Measurements from ENCODE around the gene STK16. TPM values are rescaled to one million over a fixed set of nuclear protein-coding genes. Genes with fewer than 3 reads are reported as not detected.

STK16 gene
- polyA plus RNA-seq, 1 donor, result 17.6 TPM

DNA sequence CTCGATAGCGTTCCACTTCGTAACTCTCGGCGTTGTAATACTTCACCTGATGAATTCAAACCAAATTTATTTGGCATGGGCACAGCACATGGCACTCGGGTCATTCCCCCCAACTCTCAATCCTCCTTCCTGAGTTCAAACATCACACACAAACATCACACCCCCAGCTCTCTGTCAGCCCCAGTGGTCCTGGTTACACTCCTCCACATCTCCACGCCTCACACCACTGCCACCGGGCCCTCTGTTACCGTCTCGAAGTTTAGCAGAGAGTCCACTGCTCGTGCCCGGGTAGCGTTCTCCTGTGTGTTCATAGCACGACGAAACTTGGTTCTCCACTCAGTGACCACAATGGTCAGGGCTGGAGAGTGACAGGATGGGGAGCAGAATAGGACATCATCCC is 31.1 kb upstream of the STK16 start:
- no peak for DNase-seq

- DNase-seq, result no peak
Measured at GRCh38 chr2:219214786-219215185, 30.5 kb upstream of the STK16 start.

DNA sequence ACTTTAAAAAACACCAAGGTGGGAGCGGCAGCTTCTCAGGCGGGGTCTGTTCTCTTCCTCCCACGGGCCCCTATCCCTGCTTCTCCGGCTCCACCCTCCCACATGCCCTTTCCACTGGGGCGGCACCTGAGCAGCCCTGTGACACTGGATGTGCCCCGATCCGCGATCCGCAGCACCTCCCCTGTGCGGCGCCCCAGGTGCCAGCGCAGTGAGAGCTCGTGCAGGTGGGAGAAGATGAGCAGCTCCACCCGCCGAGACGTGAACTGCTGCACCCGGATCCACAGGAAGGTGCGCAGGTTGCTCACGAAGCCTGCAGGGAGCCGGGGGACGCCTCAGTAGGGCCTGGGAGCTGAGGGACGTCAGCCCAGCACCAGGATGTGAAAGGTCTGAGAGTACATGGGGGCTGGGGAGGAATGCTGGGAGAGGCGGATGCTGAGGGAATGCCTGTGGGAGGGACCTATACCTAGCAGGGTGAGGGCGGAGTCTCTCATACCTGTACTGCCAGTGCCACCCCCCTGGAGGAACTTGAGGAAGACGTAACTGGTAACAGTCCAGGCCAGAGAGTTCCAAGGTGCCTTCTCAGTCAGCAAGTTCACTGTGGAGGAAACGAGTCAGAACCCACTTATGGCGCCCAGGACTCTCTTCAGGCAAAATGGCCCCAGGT is 29.3 kb upstream of the STK16 start:
- DNase-seq, result no peak

DNA sequence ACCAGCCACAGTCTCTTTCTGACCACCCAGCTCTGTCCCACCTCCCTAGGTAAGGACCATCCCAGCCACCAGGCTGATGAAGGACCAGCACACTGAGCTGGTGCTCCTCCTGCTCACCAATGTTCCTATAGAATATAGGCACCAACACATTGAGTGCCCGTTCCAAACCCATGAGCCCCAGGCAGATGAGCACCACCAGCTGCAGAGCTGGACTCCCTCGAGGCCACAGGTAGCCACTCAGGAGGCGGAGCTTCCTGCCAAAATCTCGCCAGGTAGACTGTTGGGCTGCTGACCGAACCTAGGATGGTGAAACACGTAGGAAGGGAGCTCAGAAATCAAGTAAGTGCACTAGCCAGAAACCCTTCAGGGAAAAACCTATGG is 28.8 kb upstream of the STK16 start:
- DNase-seq, result no peak

DNA sequence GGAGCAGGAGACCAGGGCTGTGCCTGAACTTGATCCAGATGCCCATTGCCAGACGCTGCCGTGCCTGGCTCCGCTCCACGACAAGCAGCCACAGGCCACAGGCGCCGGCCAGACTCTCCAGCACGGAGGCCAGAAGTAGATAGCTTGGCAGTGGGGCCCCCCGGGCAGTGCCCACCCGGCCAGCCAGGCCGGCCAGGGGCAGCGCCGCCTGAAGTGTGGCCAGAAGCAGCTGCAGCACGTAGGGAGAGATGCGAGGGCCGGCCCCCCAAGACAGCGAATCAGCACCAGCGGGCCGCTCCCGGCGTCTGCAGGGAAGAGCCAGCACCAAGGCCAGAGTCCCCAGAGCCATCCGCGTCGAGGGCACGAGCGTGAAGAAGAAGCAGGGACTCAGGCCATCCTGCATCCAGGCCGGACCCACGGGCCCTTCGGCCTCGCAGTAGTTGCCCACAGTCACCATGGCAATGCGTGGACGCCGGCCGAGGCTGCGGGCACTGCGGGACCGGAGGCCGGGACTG is 27.0 kb upstream of the STK16 start:
- DNase-seq, result no peak

- DNase-seq, result peak; percentile 97
Measured at GRCh38 chr2:219218732-219219701, 26.3 kb upstream of the STK16 start, which contains the start of gene ABCB6. Gene ABCB6, minus strand, starts transcription at chr2:219218958. Its CDS starts 285 bp downstream, at chr2:219218673.

DNA sequence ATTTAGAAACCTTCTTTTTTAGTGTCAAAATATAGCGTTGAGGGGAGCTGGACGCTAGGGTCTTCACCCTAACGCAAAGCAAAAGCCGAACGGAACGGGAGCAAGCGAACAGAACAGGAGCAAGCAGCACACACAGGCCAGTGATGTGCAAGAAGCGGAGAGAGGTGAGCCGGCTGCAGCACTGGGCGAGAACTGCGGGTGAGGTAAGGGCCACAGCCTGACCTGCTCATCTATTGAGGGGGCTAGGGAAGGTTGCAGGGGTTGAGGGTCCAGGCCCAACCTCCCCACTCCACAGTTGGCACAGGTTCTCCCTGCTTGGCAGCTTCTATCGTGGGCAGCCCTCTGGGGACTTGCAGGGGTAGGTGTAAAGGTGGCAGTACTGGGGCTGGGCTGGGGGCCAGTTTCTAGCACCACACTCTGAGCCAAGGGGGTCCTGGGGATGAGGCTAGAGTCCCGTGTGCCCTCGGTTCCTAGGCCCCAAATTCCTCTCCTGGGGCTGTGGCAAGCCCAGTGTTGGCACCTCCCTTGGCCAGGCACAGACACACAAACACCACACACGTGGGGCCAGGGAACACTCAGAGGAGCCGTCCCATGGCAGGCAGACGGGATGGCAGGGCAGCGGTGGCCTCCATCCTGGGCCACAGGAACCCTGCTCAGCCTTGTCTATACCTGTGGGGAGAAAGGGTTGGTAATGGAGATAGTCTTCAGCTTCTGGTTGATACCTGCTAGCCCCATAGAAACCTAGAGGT is 25.3 kb upstream of the STK16 start:
- DNase-seq, result no peak

- no peak for DNase-seq
Measured at GRCh38 chr2:219220652-219221402, 24.5 kb upstream of the STK16 start.

DNA sequence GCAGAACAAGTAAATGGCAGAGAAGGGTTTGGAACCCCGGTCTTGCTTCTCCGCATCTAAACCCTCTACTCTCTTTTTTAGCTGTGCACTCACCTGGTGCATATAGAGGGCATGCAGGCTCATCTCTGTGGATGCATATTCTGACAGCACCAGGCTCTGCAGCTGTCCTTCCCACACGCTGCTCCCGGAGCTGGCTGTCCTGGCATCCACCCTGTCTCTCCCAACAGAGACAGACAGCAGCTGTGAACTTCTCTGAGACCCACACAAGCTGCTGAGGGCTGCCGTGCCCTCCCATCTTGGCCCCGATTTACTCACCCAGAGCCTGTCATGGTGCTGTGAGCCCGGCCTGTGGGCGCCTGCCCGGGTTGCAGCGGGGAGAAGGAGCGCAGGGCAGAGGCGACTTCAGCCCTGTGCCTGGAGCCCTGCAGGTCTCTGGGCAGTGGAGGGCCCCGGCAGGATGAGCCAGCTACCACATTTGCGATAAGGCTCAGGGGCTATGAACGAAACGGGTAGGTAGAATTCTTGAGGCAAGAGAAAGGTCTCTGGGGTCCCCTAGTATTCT is 23.2 kb upstream of the STK16 start:
- DNase-seq, result no peak

- no peak for DNase-seq
Measured at GRCh38 chr2:219223831-219224610, 21.3 kb upstream of the STK16 start.

DNA sequence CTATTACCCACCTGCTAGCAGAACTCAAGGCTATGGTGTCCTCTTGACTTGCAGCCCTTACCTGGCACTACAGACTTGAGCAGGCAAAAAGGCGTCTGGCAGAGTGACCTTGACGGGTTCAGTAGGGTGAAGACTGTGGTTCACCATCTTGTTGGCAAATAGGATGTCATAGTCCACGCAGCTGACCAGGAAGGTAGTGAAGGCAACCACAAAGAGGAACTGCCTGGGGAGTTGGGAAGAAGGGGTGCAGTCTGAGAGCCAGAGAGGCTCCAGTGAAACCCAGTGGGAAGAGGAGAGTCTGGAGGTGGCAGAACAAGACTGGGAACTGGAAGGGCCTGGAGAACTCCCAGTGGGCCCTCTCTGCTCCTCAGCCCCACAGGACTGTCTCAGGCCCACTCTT is 19.9 kb upstream of the STK16 start:
- DNase-seq, result no peak

DNA sequence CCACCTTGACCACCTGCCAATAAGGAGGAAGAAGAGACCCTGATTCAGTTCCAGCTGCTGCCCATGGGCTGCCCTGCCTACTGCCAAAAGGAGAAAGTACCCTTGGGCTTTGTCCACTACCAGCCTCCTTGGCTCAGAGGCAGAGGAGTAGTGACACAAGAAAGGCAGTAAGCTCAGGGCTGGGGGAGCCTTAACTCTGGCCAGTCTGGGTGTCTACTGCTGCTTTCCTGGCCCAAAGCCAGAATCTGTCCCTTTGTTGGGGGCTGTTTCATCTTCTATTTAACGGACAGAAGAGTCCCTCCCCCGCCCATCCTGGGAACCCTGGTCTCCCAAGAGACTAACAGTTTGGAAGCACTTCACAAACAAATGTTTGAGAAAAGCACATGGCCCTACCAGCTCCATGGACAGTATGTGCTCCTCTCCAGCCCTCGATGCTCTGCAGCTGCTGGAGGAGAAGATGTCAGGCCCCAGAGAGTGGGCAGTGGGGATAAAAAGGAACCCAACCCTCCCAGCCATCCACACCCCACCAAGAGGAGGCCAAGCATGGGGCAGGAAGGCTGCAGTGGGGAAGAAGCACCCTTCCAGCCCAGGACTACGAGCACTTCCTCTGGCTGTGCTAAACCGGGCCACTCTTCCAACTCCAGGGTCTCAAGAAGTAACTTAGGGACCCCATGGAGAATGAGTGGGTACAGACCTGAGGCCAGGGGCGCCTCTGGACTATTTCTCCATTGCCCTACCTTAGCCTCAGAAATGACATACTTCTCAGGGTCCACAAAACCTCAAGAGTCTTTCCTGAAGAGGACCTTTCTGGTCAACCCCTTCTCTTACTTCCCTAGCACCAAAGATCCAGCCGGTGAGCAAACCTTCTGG is 17.0 kb upstream of the STK16 start:
- no peak for DNase-seq

DNA sequence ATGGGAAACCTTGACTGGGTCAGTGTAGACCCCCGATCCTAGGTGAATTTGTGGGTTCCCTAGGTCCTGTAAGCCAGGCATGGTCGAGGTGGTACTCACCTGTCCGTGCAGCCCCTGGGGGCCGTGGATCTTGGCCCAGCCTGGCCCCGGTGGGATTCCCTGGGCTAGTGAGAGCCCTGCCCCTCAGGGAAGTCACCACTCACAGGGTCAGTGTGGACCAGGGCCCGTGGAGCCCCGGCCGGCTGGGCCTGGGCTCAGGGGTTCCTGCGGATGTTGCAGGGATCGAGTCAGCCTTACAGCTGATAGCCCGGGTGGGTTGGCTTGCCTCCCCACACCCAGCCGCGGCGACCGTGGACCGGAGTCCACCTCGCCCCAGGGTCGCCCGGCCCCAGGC is 16.4 kb upstream of the STK16 start:
- DNase-seq, result no peak

DNA sequence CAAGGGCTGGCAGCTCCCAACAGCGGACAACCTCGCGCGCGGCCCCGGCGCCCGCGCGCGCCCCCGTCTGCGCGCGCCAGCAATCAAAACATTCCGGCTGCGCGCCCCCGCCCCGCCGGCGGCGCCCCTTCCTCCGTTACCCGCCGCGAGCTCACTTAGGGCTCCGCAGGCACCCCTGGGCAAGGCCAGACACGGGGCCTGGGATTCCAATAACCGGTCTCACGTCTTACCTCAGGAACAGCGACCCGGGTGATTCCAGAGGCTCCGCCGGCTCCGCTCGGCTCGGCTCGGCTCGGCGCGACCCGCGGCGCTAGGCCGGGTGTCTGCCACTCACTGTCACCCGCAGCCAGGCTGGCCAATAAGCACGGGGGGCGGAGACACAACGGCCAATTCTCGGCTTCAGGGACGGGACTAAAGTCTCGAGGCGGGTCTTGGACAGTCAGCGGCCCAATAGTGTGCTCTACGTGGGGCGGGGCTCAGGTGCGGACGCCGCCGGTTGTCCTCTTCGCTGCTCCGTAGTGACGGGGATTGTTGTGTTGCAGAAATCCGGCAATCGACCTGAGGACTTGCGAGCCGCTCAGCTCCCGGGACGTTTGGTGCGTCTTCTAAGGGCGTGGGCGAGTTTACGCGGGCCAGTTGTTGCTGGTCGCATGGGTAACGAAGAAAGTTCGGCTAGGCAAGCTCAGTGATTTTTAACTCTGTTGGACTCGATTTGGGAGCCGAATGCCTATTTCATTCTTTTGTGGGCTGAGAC is 15.8 kb upstream of the STK16 start, which contains the start of the genes ANKZF1 and ATG9A:
ANKZF1 (plus strand) TSS at position 502 of the 754 bp plus-strand sequence. CDS start 452 bp downstream, outside the sequence.
ATG9A (minus strand) TSS at position 332 of the 754 bp plus-strand sequence. CDS start 1,612 bp downstream, outside the sequence.
- peak; percentile 97 for DNase-seq

DNA sequence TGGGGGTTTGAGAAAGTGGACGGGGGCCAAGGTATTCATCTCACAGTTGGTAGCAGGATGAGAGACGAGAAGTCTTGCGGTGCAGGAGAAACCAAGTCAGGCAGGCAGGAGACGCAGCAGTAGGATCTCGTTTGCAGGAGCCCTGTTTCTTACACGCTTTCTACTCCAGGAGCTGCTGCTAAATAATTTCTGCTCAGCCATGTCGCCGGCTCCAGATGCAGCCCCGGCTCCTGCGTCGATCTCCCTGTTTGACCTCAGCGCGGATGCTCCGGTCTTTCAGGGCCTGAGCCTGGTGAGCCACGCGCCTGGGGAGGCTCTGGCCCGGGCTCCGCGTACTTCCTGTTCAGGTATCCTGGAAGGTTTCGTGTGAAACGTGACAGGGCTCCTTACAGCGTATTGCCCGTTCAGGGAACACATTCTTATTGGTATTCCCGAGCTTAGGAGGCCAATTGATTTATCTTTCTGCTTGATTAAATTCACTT is 15.2 kb upstream of the STK16 start:
- DNase-seq, result no peak

DNA sequence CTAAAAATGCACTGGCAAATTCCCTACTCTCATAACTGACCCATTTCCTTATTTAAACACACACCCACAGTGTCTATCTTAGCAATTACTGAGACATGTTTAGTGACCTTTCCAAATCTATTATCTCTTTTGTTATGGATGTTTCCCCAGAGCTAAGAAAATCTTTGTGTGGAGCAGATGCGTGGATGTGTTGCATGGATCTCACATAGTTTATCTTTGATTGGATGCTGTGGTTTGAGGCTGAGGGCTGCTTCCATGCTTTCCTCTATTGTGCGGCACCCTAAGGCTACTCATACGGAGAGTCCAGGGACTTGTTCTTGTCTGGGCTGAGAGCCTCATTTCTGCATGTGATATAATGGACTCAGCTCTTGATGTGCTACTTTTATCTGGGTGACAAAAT is 10.9 kb upstream of the STK16 start:
- no peak for DNase-seq

DNA sequence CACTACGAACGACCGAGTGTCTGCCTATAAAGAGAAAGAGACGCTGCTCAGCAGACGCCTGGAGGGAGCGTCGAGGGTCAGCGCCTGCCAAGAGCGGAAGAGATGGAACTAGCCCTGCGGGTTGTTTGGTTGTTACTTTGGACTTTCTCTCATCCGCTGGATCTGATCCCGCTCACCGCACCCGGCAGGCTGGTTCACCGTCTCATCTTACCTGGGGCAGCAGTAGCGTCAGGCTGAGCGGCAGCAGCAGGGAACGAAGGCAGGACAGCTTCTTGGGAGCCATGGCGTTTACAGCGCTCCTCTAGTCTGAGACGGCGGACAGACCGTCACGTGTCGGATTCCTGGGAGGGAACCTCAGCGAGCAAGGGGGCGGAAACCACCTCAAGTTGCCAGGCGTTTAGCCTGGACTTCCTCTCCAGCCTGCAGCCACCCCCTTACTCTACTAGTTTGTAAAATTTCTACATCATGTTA is 2.0 kb upstream of the STK16 start:
- no peak for DNase-seq

DNA sequence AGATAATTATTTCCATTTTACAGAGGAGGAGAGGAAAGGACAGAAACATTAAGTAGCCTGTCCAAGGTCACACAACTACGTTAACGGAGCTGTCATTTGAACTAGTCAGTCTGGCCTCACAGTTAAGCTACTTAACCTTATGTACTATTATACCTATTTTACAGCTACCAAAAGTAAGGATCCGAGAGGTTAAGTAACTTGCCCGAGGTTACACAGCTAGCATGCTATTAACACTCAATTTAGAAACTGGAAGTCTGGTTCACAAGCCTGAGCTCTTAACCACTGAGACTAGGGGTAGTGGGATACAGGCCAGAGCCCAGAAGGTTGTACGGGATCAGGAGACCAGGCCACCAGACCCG is 511 bp upstream of the STK16 start:
- no peak for DNase-seq

- no peak for DNase-seq
Measured at GRCh38 chr2:219245899-219246230, 586 bp downstream of the STK16 start.
